ENCODE measurements around the gene WASL. TPM values are rescaled to one million over a fixed set of nuclear protein-coding genes. Genes with fewer than 3 reads are reported as not detected.

WASL gene
- total RNA-seq, 1 experiment from 2014 or later: 34.4 TPM

DNA sequence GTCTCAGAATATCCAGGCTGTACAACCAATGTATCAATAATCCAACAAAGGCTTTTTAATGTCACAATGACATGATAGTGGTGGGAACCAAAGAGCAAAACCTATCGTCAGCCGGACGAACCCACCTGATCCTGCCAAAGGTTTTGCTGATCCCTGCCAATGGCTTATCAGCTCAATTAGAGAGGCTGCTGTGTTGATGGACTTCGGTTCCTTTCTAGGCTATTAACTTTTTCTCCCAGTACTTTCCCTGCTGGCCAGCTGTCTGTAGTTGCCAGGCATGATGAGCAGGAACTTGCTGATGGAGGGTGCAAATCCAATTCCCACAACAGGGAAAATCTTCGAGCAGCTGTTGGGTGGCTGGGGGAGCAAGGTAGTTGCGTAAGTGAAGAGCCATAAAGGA, 90.8 kb downstream of the WASL start (continued):
- TF ChIP-seq, protein P1, sequence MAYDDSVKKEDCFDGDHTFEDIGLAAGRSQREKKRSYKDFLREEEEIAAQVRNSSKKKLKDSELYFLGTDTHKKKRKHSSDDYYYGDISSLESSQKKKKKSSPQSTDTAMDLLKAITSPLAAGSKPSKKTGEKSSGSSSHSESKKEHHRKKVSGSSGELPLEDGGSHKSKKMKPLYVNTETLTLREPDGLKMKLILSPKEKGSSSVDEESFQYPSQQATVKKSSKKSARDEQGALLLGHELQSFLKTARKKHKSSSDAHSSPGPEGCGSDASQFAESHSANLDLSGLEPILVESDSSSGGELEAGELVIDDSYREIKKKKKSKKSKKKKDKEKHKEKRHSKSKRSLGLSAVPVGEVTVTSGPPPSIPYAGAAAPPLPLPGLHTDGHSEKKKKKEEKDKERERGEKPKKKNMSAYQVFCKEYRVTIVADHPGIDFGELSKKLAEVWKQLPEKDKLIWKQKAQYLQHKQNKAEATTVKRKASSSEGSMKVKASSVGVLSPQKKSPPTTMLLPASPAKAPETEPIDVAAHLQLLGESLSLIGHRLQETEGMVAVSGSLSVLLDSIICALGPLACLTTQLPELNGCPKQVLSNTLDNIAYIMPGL (CRISPR knock-in tag; IDR thresholded peaks at IDR 0.05): no peak
- TF ChIP-seq ERG (CRISPR knock-in tag; IDR thresholded peaks at IDR 0.05) (no peak), FOXP1 (CRISPR knock-in tag; IDR thresholded peaks at IDR 0.05; ENCODE audit: borderline replicate concordance) (no peak), SOX15 (CRISPR knock-in tag; IDR thresholded peaks at IDR 0.05) (no peak), ATF1 (CRISPR knock-in tag; IDR thresholded peaks at IDR 0.05) (no peak), ZNF671 (CRISPR knock-in tag; IDR thresholded peaks at IDR 0.05) (no peak), OVOL2 (CRISPR knock-in tag; IDR thresholded peaks at IDR 0.05; ENCODE audit: borderline replicate concordance) (no peak), HMGA2 (CRISPR knock-in tag; IDR thresholded peaks at IDR 0.05) (no peak)

- DNase-seq (ENCODE audit: low spot score) (no peak), ATAC-seq (no peak)
- Mint-ChIP-seq H3K27ac (no peak overlapping the region), H3K36me3 (no peaks in the 10 kb centered on the region), H3K4me1 (peaks cover 14% of the 10 kb centered on the region), H3K9me3 (peaks cover 6% of the 10 kb centered on the region; the same call in 1 of the 2 replicates), H3K27me3 (ENCODE audit: low read depth) (no peaks in the 10 kb centered on the region; the same call in 1 of the 2 replicates), H3K4me3 (no peak overlapping the region)
- TF ChIP-seq NFATC4 (CRISPR knock-in tag; IDR thresholded peaks at IDR 0.05) (no peak), ZNF396 (CRISPR knock-in tag; IDR thresholded peaks at IDR 0.05; ENCODE audit: borderline replicate concordance) (no peak), ZNF423 (CRISPR knock-in tag; IDR thresholded peaks at IDR 0.05) (no peak), GABPB1 (CRISPR knock-in tag; IDR thresholded peaks at IDR 0.05) (no peak)
- TF ChIP-seq, protein P2, sequence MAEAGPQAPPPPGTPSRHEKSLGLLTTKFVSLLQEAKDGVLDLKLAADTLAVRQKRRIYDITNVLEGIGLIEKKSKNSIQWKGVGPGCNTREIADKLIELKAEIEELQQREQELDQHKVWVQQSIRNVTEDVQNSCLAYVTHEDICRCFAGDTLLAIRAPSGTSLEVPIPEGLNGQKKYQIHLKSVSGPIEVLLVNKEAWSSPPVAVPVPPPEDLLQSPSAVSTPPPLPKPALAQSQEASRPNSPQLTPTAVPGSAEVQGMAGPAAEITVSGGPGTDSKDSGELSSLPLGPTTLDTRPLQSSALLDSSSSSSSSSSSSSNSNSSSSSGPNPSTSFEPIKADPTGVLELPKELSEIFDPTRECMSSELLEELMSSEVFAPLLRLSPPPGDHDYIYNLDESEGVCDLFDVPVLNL (CRISPR knock-in tag; IDR thresholded peaks at IDR 0.05; ENCODE audit: borderline replicate concordance, low read depth): no peak
- TF ChIP-seq, protein P3, sequence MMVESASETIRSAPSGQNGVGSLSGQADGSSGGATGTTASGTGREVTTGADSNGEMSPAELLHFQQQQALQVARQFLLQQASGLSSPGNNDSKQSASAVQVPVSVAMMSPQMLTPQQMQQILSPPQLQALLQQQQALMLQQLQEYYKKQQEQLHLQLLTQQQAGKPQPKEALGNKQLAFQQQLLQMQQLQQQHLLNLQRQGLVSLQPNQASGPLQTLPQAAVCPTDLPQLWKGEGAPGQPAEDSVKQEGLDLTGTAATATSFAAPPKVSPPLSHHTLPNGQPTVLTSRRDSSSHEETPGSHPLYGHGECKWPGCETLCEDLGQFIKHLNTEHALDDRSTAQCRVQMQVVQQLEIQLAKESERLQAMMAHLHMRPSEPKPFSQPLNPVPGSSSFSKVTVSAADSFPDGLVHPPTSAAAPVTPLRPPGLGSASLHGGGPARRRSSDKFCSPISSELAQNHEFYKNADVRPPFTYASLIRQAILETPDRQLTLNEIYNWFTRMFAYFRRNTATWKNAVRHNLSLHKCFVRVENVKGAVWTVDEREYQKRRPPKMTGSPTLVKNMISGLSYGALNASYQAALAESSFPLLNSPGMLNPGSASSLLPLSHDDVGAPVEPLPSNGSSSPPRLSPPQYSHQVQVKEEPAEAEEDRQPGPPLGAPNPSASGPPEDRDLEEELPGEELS (CRISPR knock-in tag; IDR thresholded peaks at IDR 0.05): no peak
- POLR2A ChIA-PET: interaction anchor here (0.6 to 0.8 kb wide), 2 partner anchors 9 to 400 kb away, joined by 4 to 6 read pairs; no protein-coding TSS in a partner anchor
- CTCF ChIA-PET: interaction anchor here (1.0 to 1.4 kb wide), 3 partner anchors 25 to 163 kb away, joined by 3 to 5 read pairs (median 3); no protein-coding TSS in a partner anchor
These were observed 91.5 kb downstream of the WASL start for GRCh38 chr7:123657304-123657685.

GRCh38 chr7:123656544-123657303, 92.1 kb downstream of the WASL start:
- no peak for DNase-seq (ENCODE audit: low spot score)
- TF ChIP-seq, protein P4, sequence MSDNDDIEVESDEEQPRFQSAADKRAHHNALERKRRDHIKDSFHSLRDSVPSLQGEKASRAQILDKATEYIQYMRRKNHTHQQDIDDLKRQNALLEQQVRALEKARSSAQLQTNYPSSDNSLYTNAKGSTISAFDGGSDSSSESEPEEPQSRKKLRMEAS (CRISPR knock-in tag; IDR thresholded peaks at IDR 0.05): no peak
- TF ChIP-seq ELF4 (CRISPR knock-in tag; IDR thresholded peaks at IDR 0.05; ENCODE audit: low read depth) (no peak), ZNF232 (CRISPR knock-in tag; IDR thresholded peaks at IDR 0.05) (no peak)
- ChIA-PET CTCF (interaction anchor here (0.6 to 1.4 kb wide), 4 partner anchors 11 to 163 kb away, joined by 3 to 5 read pairs (median 3); no protein-coding TSS in a partner anchor), POLR2A (interaction anchor here (0.6 to 0.8 kb wide), 2 partner anchors 8 to 399 kb away, joined by 4 to 6 read pairs; no protein-coding TSS in a partner anchor)
- no peak for ATAC-seq
- peaks cover 12% of the 10 kb centered on the region for H3K4me1 Mint-ChIP-seq
- H3K27ac Mint-ChIP-seq: no peak overlapping the region
- H3K27me3 Mint-ChIP-seq (ENCODE audit: low read depth): no peaks in the 10 kb centered on the region; the same call in 1 of the 2 replicates
- H3K36me3 Mint-ChIP-seq: no peaks in the 10 kb centered on the region
- H3K9me3 Mint-ChIP-seq: 0 out of 2 replicates have a peak, but pooled peaks cover 1% of the 10 kb centered on the region
- no peak overlapping the region for H3K4me3 Mint-ChIP-seq
